Tongue (tissue), 2 donors: ENCODE measurements around the gene CKMT1B. TPM values are rescaled to one million over a fixed set of nuclear protein-coding genes. Genes with fewer than 3 reads are reported as not detected.
"Not testable (repeated sequence)": the region's sequence is repeated elsewhere in the genome, so short reads cannot be mapped to it uniquely, and the experiment has no call there.

Experiments used
- DNase-seq: peaks from one replicate; pipeline ENCODE4 v3.0.0-alpha.2; 2015
- total RNA-seq: library from RNA; depleted of rRNA; stranded (reverse); fragments of >200 nt; gene quantifications from one replicate; pipeline ENCODE4 v1.2.3, GENCODE V29; 2014

CKMT1B gene
- 4.3 TPM for total RNA-seq

DNA sequence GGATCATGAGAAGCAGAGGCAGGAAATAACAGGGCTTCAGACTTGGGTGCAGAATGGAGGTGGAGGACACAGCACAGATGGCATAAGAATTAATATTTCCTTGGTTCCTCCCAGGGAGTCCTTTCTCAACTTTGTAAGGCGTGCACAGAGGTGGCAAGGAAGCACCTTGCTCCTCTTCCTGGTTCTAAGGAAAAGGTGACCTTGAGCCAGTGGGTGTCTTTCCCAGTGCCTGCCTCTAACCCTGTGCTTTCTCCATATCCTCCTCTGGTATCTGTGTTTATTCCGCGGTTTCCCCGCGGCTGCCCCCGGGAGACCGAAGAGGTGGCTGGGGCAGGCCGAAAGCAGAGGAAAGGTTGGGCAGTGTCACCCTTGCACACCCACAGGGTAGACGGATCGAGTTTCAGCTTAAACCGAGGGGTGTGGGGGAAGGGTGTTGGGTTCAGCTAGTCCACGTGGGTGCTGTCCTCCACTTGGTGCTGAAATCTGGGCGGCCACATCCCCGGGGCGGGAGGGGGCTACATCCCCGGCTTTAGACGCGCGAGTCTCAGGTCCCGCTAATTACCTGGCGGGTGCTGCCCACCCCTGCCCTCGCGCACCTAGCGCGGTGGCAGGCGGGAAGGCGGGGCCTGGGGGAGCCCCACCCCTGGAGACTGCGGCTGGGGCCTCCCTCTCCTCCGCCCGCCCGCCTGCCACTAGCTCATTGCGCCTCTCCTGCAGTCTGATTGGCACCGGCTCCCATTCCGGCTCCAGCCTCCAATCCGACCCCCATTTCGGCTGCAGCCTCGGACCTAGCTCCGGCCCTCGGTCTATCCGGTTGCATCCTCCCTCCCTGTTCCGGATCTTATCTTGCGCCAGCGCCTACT, at the start of gene CKMT1B:
Gene CKMT1B (plus strand): TSS at position 700 of the 863 bp plus-strand sequence. CDS start 192 bp downstream, outside the sequence.
- DNase-seq: not testable (repeated sequence)

DNA sequence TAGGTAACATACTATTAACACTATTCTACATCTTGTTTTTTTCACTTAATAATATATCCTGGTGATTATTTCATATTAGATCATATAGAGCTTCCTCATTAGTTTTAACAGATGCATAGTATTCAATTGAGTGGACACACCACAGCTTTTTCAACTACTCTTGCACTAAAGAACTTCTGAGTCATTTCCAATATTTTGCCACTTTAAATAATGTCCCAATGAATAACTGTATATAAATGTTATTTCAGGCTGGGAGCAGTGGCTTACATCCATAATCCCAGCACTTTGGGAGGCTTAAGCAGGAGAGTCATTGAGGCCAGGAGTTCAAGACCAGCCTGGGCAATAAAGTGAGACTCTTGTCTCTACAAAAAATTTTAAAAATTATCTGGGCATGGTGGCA, 49.6 kb upstream of the CKMT1B start:
- no peak for DNase-seq

DNA sequence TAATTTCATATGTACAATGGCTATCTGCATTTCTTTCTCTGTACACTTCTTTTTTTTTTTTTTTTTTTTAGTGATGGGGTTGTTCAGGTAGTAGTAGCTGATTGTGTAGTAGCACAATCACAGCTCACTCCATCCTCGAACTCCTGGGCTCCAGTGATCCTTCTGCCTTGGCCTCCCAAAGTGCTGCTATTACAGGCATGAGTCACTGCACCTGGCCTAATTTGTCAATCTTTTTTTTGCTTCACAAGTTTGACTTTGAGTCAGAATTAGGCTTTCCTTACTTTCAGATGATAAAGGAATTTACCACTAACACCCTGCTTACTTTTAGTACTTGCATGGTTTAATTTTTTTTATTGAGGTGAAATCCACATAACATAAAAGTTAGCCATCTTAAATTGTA, 48.4 kb upstream of the CKMT1B start:
- DNase-seq: no peak

DNA sequence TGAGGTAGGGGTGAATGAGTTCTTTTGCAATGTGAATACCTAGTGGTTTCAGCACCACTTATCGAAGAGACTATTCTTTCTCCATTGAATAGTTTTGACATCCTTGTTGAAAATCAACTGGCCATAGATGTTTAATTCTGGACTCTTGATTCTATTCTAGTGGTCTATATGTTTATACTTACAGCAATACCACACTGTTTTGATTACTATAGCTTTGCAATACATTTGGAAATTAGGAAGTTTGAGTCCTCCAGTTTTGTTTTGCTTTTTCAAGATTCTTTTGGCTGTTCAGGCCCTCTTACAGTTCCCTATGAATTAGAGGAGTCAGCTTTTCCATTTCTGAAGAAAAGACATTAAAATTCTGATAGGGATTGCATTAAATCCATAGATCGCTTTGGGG, 46.3 kb upstream of the CKMT1B start:
- no peak for DNase-seq

DNA sequence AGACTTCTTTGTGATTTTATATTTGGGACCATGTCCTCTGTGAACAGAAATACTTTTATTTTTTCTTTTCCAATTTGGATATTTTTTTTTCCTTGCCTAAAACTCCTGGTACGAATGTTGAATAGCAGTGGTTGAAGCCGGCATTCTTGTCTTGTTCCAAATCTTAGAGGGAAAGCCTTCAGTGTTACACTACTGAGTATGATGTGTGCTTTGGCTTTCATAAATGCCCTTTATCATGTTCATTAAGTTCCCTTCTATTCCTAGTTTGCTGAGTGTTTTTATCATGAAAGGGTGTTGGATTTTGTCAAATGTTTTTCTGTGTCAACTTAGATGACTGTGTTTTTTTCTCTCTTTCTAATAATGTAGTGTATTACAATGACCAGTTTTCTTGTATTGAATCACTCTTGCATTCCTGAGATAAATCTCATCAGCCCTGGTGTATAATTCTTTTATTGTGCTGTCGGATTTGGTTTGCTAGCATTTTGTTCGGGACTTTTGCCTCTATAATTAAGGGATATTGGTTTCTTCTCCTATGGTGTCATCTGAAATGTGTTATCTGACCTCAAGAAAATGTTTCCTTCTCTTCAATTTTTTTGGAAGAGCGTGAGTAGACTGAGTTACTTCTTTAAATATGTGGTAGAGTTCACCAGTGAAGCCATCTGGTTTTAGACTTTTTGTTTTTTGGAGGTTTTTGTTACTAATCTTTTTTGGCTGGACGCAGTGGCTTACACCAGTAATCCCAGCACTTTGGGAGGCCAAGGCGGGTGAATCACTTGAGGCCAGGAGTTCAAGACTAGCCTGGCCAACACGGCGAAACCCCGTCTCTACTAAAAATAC, 43.1 kb upstream of the CKMT1B start:
- DNase-seq: no peak

DNA sequence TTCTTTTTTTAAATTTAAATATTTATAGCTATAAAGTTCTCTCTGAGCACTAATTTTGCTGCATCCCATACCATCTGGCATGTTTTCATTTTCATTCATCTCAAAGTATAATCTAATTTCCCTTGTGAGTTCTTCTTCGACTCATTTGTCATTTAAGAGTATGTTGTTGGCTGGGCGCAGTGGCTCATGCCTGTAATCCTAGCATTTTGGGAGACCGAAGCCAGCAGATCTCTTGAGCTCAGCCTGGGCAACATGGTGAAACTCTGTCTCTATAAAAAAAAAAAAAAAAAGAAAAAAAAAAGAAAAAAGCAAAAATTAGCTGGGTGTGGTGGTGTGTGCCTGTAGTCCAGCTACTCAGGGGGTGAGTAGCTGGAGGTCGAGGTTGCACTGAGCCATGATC, 41.6 kb upstream of the CKMT1B start:
- no peak for DNase-seq

DNA sequence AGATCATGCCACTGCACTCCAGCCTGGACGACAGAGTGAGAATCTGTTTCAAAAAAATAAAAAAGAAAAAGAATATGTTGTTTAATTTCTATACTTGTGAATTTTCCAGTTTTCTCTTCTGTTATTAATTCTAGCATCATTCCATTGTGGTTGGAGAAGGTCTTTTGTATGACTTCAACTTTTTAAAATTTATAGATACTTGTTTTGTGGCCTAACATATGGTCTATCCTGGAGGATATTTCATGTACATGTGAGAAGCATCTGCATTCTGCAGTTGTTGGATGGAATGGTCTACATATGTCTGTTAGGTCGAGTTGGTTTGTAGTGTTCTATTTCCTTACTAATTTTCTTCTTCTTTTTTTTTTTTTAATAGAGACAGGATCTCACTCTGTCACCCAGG, 40.8 kb upstream of the CKMT1B start:
- no peak for DNase-seq

DNA sequence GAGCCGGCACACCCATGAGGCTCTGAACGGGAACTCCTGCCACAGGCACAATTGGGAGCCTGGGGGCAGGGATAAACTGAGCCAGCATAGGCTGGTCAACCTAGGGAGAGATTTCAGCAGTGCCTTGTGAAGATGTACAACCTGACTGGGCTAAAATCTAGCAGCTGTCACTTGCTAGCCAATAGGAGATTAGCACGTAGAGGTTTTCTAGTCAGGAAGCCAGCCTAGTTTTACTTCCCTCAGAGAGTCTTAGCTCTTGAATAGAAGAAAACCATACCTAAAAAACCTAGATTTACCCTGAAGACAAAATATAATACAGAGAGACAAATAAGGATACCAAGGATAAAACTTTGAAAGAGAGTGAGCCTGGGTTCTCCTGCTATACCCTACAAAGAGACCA, 31.1 kb upstream of the CKMT1B start:
- DNase-seq: not testable (repeated sequence)

DNA sequence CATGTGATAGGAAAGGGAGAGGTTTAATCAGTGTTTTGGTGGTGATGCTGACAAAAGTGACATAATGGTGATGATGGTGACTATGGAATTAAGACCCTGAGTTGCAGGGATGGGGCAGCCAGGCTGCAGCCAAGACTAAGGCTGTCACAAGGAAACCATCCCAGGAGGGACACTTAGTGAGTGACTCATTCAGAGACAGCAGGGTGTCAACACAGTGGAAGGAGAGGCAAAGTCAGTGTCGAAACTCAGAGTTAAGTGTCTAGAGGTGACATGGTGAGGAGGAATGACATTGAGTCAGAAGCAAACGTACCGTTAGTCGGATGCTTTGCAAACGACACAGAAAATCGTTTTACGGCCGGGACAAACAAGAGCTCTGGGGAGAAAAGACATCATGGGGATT, 30.0 kb upstream of the CKMT1B start:
- DNase-seq: not testable (repeated sequence)

DNA sequence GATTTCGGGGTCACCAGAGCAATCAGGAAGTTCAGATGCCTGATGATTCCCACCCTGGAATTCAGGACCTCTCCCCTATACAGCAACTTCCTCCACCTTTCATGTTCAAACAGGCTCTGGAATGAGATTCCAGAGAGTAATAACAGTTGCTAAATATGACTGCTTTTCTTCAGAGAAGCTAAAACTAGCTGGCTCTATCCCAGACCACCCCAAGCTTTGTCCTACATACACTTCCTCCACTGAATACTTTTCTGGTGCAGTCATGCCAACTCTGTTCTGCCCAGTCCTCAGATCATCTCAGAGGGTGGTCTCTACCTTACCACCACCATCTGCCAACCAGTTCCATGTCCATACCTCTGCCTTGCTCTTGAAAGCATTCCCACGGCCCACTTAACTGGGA, 27.2 kb upstream of the CKMT1B start:
- not testable (repeated sequence) for DNase-seq

DNA sequence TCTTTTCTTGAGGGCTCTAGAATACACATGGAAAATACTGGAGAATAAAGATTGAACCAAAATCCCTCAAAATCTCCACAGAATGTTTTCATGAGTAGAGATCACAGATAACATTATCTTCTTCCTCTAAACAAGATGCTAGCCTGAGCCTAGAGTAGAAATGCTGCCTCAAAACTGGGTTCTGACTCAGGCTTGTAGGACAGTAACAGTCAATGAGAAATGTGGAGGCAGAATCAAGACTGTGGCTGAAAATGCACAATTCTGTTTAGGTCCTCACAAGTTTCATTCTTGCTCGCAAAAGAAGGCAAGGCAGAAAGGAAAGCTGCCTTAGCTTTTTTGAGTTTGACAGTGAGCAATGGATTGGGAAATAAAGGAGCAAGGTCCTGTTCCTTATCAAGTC, 19.2 kb upstream of the CKMT1B start:
- DNase-seq: not testable (repeated sequence)

DNA sequence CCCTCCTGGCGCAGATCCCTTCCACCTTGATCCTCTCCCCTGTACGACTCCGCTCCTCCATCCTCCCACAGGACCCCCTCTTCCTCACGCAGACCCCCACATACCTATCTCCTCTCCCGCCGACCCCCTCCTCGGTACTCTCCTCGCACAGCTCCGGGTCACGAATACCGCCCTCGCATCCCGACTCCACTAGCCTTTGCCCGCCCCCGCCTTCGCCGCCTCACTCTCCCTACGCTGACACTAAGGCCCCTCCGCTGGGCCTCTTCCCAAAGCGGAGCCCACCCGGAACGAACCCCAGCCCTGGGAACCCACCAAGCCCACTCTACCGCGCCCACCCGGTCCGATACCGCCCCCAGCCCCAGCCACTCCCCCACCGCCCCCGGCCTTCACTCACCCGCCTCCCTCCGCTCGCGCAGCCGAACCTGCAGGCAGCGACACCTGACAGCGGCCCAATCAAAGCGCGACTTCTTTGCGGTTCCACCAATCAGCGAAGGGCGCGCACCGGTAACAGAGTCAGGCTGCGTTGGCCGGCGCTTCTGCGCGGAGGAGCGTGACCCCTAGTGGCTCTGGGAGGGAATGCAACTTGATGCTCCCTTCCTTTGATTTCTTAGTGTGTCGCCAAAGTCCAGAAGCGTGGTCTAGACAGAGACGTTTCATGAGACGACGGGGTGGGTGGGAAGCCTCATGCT, 3.9 kb upstream of the CKMT1B start, which contains the start of gene PPIP5K1:
Gene PPIP5K1 (minus strand): TSS at position 431 of the 689 bp plus-strand sequence. CDS start 5,704 bp downstream, outside the sequence.
- not testable (repeated sequence) for DNase-seq

DNA sequence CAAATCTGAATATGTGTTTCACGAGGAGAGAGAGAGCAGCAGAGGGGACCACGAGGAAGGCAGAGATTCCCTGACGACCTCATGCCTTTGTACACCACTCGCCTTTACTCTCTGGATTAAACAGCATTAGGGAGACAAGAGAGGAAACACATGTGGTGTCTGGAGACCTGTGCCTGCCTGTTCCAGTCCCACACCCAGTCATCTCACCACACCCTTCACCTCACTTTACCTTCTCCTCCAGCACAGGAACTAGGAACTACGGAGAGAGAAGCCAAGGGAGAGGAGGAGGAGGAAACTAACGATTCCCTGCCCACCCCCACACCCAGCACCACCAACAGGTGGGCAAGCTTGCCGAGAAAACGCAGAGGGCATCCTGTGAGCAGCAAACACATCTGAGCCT, 986 bp upstream of the CKMT1B start:
- DNase-seq: not testable (repeated sequence)

DNA sequence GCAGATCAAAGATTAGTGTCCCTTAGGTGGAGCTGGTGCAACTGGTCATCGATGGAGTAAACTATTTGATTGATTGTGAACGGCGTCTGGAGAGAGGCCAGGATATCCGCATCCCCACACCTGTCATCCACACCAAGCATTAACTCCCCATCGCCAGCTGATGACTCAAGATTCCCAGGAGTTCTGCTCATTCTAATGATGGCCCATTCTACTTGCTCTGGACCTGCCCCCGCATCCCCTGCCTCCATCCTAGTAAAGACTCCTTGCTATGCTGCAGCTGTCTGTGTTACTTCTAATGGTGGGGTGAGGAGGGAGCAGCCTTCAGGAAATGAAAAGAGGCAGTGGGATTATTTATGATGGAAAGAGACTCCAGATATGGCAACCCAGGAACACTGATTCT, 5.3 kb downstream of the CKMT1B start:
- DNase-seq: not testable (repeated sequence)

DNA sequence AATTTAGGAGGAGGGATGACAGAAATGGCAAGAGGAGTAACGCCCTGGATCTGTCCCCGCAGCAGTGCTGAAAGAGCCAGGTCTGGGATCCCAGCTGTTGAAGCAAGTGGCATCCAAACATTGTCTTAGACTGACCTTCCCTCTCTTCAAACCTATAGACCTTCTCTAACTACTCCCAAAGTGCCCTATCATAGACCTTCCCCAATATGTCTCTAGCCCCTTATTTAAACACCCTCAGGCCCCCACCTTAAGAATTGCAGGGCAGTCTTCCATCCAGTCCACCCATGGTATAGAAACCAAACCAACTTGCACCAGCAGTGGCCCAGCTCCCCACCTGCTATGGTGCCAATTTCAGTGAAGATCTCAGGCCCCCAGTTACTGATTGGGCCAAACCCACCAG, 6.4 kb downstream of the CKMT1B start:
- not testable (repeated sequence) for DNase-seq

DNA sequence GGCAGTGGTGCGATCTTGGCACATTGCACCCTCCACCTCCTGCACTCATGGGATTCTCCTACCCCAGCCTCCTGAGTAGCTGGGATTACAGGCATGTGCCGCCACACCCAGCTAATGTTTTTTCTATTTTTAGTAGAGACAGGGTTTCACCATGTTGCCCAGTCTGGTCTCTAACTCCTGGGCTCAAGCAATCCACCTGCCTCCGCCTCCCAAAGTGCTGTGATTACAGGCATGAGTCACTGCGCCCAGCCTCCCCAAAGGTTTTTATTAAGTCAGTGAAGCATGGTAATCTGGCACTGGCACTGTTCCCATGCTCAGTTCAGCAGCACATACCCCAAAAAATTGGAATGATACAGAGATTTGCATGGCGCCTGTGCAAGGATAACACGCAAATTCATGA, 8.4 kb downstream of the CKMT1B start:
- peak; percentile 89 for DNase-seq

DNA sequence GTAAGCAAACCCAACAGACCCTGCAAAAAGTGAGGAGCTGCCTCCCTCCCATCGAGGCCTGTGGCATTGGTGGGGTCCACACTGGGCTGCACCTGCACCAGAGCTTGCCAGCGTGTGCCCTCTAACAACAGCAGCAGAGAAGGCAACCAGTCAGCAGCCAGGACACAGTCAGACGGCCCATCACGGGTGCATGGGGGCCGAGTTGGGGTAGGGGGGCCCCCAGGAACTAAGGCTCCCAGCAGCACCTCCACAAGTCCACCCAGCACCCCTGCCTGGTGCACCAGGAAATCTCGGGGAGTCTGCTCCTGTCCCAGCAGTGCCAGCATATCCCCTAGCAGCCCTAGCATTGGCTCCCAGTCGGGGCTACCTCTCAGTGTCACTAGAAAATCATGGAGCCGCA, 23.9 kb downstream of the CKMT1B start:
- not testable (repeated sequence) for DNase-seq

DNA sequence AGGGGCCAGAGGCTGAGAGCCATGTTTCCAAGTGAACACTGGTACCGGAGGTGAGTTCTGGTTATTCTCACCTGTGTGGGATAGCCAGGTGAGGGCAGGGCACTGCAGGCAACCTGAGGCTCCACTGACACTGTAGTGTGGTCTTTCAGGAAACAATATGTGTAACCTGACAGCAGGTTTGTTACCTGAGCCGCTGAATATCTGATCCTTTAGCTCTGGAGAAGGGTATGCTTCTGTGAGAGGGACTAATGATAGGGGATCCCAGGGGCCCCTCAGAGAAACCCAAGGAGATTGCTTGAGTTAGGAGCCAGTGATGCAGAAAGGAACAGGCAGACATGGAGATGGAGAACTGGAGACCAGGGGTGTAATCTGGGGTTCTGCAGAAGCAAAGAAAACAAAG, 24.9 kb downstream of the CKMT1B start, which contains the start of gene STRC:
Gene STRC (minus strand): TSS at position 101 of the 400 bp plus-strand sequence. CDS start 78 bp downstream, at position 23.
- not testable (repeated sequence) for DNase-seq

DNA sequence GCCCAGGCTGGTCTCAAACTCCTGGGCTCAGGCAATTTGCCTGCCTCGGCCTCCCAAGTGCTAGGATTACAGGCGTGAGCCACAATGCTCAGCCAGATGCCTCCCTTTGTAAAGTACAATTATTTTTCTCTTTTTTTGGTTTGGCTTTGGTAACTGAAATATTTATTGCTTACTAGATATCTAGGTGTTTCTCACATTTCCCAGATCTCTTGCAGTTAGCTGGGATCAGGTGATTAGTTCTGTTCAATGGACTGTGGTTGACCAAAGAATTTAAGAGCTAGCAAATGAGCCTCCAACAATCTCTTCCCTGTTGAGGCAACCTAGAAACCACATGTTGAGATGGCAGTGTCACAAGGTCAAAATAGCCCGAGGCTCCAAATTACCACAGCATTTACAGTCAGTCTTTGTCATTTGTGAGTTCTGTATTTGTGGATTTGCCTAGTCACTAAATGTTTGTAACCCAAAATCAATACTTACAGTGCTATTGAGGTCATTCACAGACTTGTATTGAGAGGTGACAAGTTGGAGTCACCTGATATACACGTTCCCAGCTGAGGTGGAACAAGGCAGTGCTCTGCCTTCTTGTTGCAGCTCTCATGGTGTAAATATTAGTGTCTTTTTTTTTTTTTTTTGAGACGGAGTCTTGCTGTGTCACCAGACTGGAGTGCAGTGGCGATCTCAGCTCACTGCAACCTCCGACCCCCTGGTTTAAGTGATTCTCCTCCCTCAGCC, 28.4 kb downstream of the CKMT1B start:
- DNase-seq: not testable (repeated sequence)

DNA sequence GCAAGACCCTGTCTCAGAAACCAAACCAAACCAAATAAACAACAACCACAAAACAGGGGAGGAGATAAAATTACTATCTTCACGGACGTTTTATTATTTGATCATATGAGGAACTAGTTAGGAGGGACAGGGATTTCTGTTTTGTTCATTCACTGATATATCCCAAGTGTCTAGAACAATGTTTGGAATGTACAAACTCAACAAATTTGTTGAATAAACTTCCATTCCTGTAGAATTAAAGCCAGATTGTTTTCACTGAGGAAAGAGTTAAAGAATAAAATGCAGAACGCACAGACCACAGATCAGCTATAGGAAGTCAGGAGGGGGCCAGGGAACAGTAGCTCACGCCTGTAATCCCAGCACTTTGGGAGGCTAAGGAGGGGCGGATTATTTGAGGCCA, 31.3 kb downstream of the CKMT1B start:
- no peak for DNase-seq

DNA sequence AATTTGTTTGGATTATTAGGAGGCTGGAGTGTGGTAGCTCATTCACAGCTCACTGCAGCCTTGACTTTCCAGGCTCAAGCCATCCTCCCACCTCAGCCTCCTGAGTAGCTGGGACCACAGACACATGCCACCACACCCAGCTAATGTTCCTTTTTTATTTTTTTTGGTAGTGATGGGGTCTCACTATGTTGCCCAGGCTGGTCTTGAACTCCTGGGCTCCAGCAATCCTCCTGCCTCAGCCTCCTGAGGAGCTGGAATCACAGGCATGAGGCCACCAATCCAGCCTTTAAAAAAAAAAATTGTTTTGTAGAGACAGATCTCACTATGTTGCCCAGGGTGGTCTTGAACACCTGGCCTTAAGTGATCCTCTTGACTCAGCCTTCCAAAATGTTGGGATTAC, 33.1 kb downstream of the CKMT1B start:
- not testable (repeated sequence) for DNase-seq
